SK-N-SH (cell line): ENCODE measurements around the gene AKT2.

Source experiments
- CTCF ChIP-seq: fragments of 200-600 bp; sonication (generic); IDR thresholded peaks from 2 replicates; pipeline ENCODE4 v1.6.1; 2017; ENCODE audit warnings: antibody characterized with exemption, mild to moderate bottlenecking, moderate library complexity
- EP300 ChIP-seq, 2 experiments: IDR thresholded peaks; 2 replicates each; pipeline versions ENCODE4 v1.4.0 to v1.6.1; 2012; ENCODE audit warnings: borderline replicate concordance in 1 of 2, low read depth in 1 of 2, low read length in 1 of 2
- MAX ChIP-seq: IDR thresholded peaks from 2 replicates; pipeline ENCODE4 v1.4.0; 2012; ENCODE audit warnings: low read depth
- MEF2A ChIP-seq: IDR thresholded peaks from 2 replicates; pipeline ENCODE4 v1.4.0; 2012; ENCODE audit warnings: low read depth, borderline replicate concordance
- NFIC ChIP-seq: IDR thresholded peaks from 2 replicates; pipeline ENCODE4 v1.4.0; 2012; ENCODE audit warnings: borderline replicate concordance
- POLR2AphosphoS5 ChIP-seq: IDR thresholded peaks from 2 replicates; pipeline ENCODE4 v1.6.1; 2012; ENCODE audit warnings: low read depth, low read length
- RAD21 ChIP-seq: IDR thresholded peaks from 2 replicates; pipeline ENCODE4 v1.6.1; 2012; ENCODE audit warnings: mild to moderate bottlenecking, low read length
- RCOR1 ChIP-seq: fragments of 150-350 bp; IDR thresholded peaks from 2 replicates; pipeline ENCODE4 v1.6.1; 2017; ENCODE audit warnings: antibody characterized with exemption, low read length
- SIN3A ChIP-seq: IDR thresholded peaks from 2 replicates; pipeline ENCODE4 v1.6.1; 2012; ENCODE audit warnings: low read depth, mild to moderate bottlenecking, low read length, moderate library complexity, borderline replicate concordance
- SMC3 ChIP-seq: IDR thresholded peaks from 2 replicates; pipeline ENCODE4 v1.6.1; 2012; ENCODE audit warnings: low read depth, low read length, improper control_type of control experiment
- TAF1 ChIP-seq: IDR thresholded peaks from 2 replicates; pipeline ENCODE4 v1.6.1; 2012; ENCODE audit warnings: low read depth, mild to moderate bottlenecking, low read length, moderate library complexity, borderline replicate concordance

DNA sequence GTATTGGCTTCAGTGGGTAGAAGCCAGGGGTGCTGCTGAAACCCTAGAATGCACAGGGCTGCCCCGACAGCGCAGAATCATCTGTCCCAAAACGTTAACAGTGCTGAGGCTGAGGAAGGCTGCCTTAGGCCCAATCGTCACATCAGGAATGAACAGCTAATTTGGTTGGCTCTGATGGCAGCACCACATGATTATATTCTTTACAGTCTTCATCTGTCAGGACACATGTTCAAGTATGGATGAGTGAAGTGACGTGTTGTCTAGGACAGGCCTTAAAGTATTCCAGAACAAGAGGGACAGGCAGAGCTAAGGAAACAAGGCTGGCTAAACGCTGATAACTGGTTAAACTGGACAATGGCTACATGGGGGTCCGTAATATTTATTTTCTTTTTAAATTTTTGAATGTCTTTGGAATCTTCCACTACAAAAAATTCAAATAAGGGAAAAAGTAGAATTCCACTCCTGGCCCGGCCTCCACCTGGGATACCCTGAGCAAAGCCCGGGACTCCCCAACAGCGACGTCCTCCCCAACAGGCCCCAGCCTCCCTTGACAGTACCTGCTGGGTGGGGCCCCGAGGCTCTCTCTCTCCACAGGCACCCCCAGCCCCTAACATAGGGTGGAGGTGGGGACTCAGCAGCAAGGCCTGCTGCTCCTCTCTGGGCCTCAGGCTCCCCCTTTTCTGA is 43.9 kb downstream of the AKT2 start:
- TF ChIP-seq CTCF (no peak), SMC3 (no peak), MEF2A (no peak), MAX (no peak), RAD21 (no peak), EP300 (IDR thresholded peaks at IDR 0.05; ENCODE audit: borderline replicate concordance in 1 of 2, low read depth in 1 of 2, low read length in 1 of 2) (no peak), SIN3A (no peak), RCOR1 (no peak), POLR2AphosphoS5 (no peak), TAF1 (no peak), NFIC (no peak)
